Central memory CD8-positive, alpha-beta T cell (primary cell): ENCODE data around the gene LRIG3.
"Not testable (repeated sequence)": the region's sequence is repeated elsewhere in the genome, so short reads cannot be mapped to it uniquely, and the experiment has no call there.

Experiments
- ATAC-seq: fragments of 150-1000 bp; cut with Tn5 transposase; replicated peaks from 2 replicates; pipeline ENCODE4 v1.10.0; 2022; ENCODE audit warnings: mild to moderate bottlenecking, moderate FRiP score, moderate number of reproducible peaks; ENCODE audit not compliant: poor library complexity, severe bottlenecking; ENCODE audit errors: extremely low read depth
- DNase-seq, 2 donors: peaks; one replicate each; pipeline ENCODE4 v3.0.0; 2021; ENCODE audit warnings: low spot score in 2 of 2
- H3K27ac Mint-ChIP-seq: one replicate; pipeline ENCODE4 v1.8.0; 2022; ENCODE audit warnings: low read depth, mild to moderate bottlenecking, moderate library complexity, mixed read lengths
- H3K27me3 Mint-ChIP-seq: one replicate; pipeline ENCODE4 v1.8.0; 2022; ENCODE audit warnings: mixed read lengths
- H3K36me3 Mint-ChIP-seq: one replicate; pipeline ENCODE4 v1.8.0; 2022; ENCODE audit warnings: mild to moderate bottlenecking, moderate library complexity, mixed read lengths; ENCODE audit not compliant: insufficient read depth
- H3K4me1 Mint-ChIP-seq: one replicate; pipeline ENCODE4 v1.8.0; 2022; ENCODE audit warnings: mixed read lengths
- H3K4me3 Mint-ChIP-seq: one replicate; pipeline ENCODE4 v1.8.0; 2022; ENCODE audit warnings: mild to moderate bottlenecking, moderate library complexity, mixed read lengths
- H3K9me3 Mint-ChIP-seq: one replicate; pipeline ENCODE4 v1.8.0; 2022; ENCODE audit warnings: mixed read lengths

Gene LRIG3

DNA sequence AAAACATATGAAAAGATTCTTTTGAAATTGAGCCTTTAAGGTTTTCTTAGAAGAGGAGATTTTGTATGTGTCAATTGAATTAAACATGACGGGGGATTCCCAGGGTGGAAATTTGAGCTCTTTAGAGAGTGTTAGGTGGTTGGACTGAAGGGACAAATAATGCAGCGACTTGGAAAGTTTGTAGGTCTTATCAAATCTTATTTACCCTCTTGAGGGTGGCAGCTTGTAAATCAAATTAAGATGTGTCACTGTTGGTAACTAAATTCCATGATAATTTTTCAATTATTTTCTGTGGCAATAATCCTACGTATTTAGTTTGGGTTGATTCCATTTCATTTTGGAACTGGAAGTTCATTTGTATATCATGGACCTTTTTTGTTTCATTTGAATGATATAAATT lies 33.7 kb upstream of the LRIG3 start:
- Mint-ChIP-seq H3K4me1 (no peaks in the 10 kb centered on the region), H3K27me3 (no peaks in the 10 kb centered on the region), H3K27ac (no peak overlapping the region), H3K4me3 (no peak overlapping the region), H3K9me3 (peaks cover 13% of the 10 kb centered on the region), H3K36me3 (no peaks in the 10 kb centered on the region)
- ATAC-seq: no peak
- DNase-seq: no peak

DNA sequence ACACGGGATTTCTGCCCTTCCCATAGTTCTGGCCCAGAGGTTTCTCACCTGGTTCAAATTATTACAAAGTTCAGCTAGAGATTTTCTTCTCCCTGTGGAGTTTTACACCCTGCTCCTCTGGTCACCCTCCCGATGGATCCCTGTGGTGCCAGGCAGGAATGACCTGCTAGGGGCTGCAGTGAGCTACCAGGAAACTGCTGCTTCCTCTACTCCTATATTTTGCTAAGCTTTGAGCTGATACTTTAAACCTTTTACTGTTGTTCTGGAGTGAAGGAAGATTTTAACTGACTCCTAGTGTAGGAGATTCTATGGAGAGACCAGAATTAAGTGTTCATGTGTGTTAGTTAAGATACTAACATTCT lies 30.4 kb upstream of the LRIG3 start:
- Mint-ChIP-seq H3K9me3 (peaks cover 27% of the 10 kb centered on the region), H3K27me3 (no peaks in the 10 kb centered on the region), H3K27ac (no peak overlapping the region), H3K36me3 (no peaks in the 10 kb centered on the region), H3K4me1 (no peaks in the 10 kb centered on the region), H3K4me3 (no peak overlapping the region)
- no peak for ATAC-seq
- no peak for DNase-seq

- not testable (repeated sequence) for H3K4me3 Mint-ChIP-seq, H3K36me3 Mint-ChIP-seq, H3K27ac Mint-ChIP-seq, H3K27me3 Mint-ChIP-seq, H3K4me1 Mint-ChIP-seq, DNase-seq, ATAC-seq
- H3K9me3 Mint-ChIP-seq: peaks cover 27% of the 10 kb centered on the region
Observed at GRCh38 chr12:58949954-58950738, 29.8 kb upstream of the LRIG3 start.

DNA sequence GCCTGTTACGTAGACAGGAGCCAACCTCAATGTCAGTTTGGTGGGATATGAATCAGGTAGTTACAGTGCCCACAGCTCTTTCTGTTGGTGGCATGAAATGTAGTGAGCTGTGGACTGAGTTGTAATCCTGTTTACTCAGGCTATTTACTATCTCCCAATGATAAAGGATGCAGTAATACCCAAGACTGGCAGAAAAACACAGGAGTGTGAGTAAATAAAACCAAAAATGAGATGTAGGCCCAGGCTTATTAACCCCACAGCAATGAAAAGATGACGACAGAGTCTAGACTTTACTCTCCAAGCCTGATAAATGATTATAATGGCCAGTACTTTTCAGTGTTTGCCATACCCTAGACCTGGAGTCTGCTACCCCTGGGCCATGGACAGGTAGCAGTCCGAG lies 22.8 kb upstream of the LRIG3 start:
- H3K27ac Mint-ChIP-seq: no peak overlapping the region
- peaks cover 15% of the 10 kb centered on the region for H3K9me3 Mint-ChIP-seq
- H3K27me3 Mint-ChIP-seq: no peaks in the 10 kb centered on the region
- ATAC-seq (no peak), DNase-seq (no peak)
- no peak overlapping the region for H3K4me3 Mint-ChIP-seq
- H3K4me1 Mint-ChIP-seq: no peaks in the 10 kb centered on the region
- no peaks in the 10 kb centered on the region for H3K36me3 Mint-ChIP-seq

GRCh38 chr12:58942345-58942744 lies 22.0 kb upstream of the LRIG3 start:
- DNase-seq: no peak
- peaks cover 10% of the 10 kb centered on the region for H3K9me3 Mint-ChIP-seq
- no peaks in the 10 kb centered on the region for H3K4me1 Mint-ChIP-seq
- no peak overlapping the region for H3K27ac Mint-ChIP-seq
- H3K27me3 Mint-ChIP-seq: no peaks in the 10 kb centered on the region
- H3K4me3 Mint-ChIP-seq: no peak overlapping the region
- no peak for ATAC-seq
- no peaks in the 10 kb centered on the region for H3K36me3 Mint-ChIP-seq

DNA sequence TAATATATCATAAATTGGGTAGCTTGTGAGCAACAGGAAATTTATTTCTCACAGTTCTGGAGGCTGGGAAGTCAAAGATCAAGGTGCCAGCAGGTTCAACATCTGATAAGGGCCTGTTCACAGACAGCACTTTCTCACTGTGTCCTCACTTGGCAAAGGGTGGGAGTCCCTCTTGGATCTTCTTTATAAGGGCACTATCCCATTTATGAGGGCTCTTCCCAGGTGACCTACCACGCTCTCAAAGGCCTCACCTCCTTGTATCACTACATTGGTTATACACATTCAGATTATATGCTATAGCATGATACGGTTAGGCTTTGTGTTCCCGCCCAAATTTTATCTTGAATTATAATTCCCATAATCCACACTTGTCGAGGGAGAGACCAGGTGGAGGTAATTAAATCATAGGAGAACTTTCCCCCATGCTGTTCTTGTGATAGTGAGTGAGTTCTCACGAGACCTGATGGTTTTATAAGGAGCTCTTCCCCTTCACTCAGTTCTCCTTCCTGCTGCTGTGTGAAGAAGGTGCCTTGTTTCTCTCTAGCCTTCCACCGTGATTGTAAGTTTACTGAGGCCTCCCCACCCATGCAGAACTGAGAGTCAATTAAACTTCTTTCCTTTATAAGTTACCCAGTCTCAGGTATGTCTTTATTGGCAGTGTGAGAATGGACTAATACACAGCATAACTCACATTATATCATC lies 19.2 kb upstream of the LRIG3 start:
- no peak for DNase-seq
- no peak for ATAC-seq
- H3K4me1 Mint-ChIP-seq: no peaks in the 10 kb centered on the region
- H3K27ac Mint-ChIP-seq: no peak overlapping the region
- no peaks in the 10 kb centered on the region for H3K27me3 Mint-ChIP-seq
- no peak overlapping the region for H3K4me3 Mint-ChIP-seq
- H3K36me3 Mint-ChIP-seq: no peaks in the 10 kb centered on the region
- peaks cover 10% of the 10 kb centered on the region for H3K9me3 Mint-ChIP-seq

DNA sequence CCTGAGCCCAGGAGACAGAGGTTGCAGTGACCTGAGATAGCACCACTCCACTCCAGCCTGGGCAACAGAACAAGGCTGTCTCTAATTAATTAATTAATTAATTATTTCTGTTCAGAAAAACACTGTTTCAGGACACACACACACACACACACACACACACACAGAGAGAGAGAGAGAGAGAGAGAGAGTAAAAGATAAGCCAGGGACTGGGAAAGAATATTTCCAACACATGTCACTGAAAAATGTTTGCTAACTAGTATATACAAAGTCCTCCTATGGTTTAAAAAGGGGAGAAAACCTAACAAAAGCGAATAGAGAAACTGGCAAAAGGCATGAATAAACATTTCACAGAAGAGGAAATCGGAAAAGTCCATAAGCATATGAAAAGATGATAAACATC lies 18.1 kb upstream of the LRIG3 start:
- DNase-seq (no peak), ATAC-seq (no peak)
- H3K4me3 Mint-ChIP-seq: no peak overlapping the region
- no peaks in the 10 kb centered on the region for H3K4me1 Mint-ChIP-seq
- H3K9me3 Mint-ChIP-seq: peaks cover 12% of the 10 kb centered on the region
- no peaks in the 10 kb centered on the region for H3K27me3 Mint-ChIP-seq
- H3K27ac Mint-ChIP-seq: no peak overlapping the region
- H3K36me3 Mint-ChIP-seq: no peaks in the 10 kb centered on the region

DNA sequence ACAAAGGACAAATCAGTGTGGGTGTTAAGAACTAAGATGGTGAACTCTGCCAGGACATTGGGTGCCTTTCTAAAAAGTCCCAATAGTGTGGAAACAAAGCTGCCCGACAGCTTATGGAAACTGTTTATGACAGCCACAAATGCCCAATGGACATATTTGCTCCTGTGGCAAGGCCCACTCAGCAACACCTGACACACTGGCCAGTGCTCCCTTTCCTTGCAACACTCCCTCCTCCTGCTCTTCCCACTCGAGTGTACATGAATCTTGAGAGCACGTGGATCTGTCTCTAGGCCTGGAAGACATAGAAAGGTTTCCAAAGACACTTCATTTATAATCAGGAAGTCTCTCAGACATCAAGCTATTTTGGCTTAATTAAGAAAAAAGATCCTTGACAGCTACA lies 14.2 kb upstream of the LRIG3 start:
- H3K27ac Mint-ChIP-seq: no peak overlapping the region
- no peaks in the 10 kb centered on the region for H3K36me3 Mint-ChIP-seq
- H3K27me3 Mint-ChIP-seq: no peaks in the 10 kb centered on the region
- peaks cover 12% of the 10 kb centered on the region for H3K9me3 Mint-ChIP-seq
- ATAC-seq (no peak), DNase-seq (no peak)
- H3K4me3 Mint-ChIP-seq: no peak overlapping the region
- H3K4me1 Mint-ChIP-seq: no peaks in the 10 kb centered on the region

DNA sequence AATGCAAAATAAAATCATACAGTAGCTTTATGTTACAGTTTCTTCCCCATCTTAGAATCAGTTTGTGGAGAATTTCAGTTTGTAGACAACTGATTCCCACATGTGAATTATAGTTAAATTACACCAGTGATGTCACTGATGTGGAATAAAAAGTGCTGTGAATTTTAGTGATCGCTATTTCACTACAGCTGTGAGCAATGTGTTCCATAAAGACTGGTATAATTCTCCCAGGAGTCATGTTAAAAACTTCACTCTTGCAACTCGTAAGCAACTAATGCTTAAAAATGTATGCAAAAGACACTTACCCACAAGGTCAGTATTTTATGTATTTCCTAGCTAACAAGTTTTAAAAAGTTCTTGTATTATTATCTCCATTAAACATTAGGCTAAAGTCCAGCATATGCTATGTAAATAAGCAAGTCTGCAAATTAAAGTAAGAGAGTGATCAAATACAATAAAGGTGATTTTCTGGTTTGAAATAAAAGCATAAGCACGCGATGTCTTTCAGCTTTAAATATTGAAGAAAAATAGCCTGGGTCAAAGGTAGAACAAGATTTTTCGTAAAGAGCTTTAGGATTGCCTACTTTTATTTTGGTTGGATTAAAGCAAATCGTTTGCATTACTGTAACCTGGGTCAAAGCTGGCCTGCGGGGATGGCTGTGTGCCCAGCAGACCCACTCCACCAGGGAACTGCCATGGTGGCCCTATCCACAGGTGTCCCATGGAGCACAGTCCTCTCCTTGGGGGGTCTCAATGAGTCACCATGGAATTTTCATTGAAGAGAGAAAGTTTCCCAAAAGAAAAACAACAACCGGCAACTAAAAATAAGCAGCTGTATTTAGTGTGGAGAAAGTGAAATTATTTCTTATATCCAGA lies 12.7 kb upstream of the LRIG3 start:
- Mint-ChIP-seq H3K36me3 (no peaks in the 10 kb centered on the region), H3K27me3 (no peaks in the 10 kb centered on the region), H3K4me3 (no peak overlapping the region), H3K27ac (no peak overlapping the region), H3K9me3 (peaks cover 12% of the 10 kb centered on the region), H3K4me1 (no peaks in the 10 kb centered on the region)
- DNase-seq: no peak
- ATAC-seq: no peak

DNA sequence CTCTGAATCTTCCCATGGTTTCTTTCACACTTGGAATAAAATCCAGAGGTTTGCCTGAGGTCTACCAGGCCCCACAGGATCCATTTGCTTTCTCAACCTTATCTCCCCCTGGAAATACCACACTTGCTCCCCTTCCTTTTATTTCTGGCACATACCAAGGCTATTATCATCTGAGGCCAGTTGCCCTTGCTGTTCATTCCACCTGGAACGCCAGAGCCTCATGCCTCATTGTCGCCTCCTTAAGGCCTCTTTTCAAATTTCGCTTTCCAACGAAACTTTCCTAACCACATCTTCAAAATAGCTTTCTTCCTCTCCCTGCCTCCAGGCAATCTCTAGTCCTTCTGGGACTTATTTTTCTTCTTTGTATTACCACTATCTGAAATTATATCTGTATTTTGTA lies 11.2 kb upstream of the LRIG3 start:
- Mint-ChIP-seq H3K27ac (no peak overlapping the region), H3K4me3 (no peak overlapping the region), H3K27me3 (no peaks in the 10 kb centered on the region), H3K36me3 (no peaks in the 10 kb centered on the region), H3K4me1 (no peaks in the 10 kb centered on the region), H3K9me3 (peaks cover 12% of the 10 kb centered on the region)
- DNase-seq: no peak
- ATAC-seq: no peak

DNA sequence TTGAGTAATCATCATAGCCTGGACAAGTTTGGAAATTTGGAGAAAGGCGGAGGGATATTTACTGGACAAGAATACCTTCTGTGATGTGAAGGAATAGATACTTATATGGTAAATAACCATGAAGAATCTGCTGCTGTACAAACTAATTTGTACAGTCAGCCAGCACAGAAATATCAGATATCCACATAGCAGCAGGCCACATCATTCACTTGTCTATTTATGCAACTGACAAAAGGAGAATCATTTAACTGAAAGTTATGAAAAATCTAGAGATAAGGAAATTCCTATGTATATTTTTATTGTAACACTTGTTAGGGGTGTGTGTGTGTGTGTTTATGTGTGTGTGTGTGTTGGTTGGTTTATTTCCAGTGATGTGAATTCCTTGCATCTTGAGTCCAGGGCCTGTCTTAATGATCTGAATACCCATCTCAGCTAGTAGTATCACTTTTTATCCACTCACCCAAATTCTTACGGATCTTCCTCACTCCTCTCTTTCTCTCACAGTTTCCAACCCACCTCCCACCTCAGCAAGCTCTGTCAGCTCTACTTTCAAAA lies 10.5 kb upstream of the LRIG3 start:
- DNase-seq (no peak), ATAC-seq (no peak)
- no peak overlapping the region for H3K27ac Mint-ChIP-seq
- H3K9me3 Mint-ChIP-seq: peaks cover 12% of the 10 kb centered on the region
- no peaks in the 10 kb centered on the region for H3K36me3 Mint-ChIP-seq
- no peaks in the 10 kb centered on the region for H3K27me3 Mint-ChIP-seq
- H3K4me3 Mint-ChIP-seq: no peak overlapping the region
- H3K4me1 Mint-ChIP-seq: no peaks in the 10 kb centered on the region

DNA sequence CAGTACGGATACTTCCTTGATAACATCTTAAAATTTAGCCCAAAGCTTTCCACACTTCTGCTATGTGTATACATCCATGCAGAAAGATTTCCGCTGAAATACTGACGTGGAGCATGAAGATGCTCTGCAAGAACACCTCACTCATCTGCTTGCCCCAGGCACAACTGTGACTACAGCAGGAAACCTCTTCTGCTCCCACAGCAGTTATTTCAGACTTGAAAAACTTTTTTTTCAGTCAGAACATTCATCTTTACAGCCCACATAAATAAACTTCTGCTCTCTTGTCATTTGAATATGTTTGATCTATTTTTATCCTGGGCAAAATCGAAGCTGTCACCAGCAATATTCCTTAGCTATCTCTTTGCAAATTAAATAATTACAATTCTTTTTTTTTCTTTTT lies 6.8 kb upstream of the LRIG3 start:
- Mint-ChIP-seq H3K4me1 (no peaks in the 10 kb centered on the region), H3K27me3 (no peaks in the 10 kb centered on the region), H3K27ac (no peak overlapping the region), H3K36me3 (no peaks in the 10 kb centered on the region), H3K9me3 (peaks cover 12% of the 10 kb centered on the region), H3K4me3 (no peak overlapping the region)
- no peak for ATAC-seq
- no peak for DNase-seq
